ENCODE measurements around the gene ZC3H8. TPM values are rescaled to one million over a fixed set of nuclear protein-coding genes. Genes with fewer than 3 reads are reported as not detected.

Gene ZC3H8
- total and polyA plus RNA-seq, 2 donors (not counting 3 experiments of a cell fraction or from before 2014, with no cell fraction given) = 0.95 to 7.1 TPM

- BruUV-seq (replicated peaks) = no TSS peak
- ChIA-PET POLR2A (no interaction called here), CTCF (interaction anchor here (1.0 kb wide), 1 partner anchor 177 kb away, joined by 3 read pairs; the partner anchor contains the start of gene RGPD8)
- Histone ChIP-seq H3K4me2 (ENCODE audit: insufficient read depth, low read length) (no peak overlapping the region), H3K9me1 (replicated peaks; ENCODE audit: control insufficient read depth, extremely low read depth, insufficient read depth, low read length) (no peaks in the 10 kb centered on the region), H3K36me3 (ENCODE audit: control insufficient read depth in 2 of 2, extremely low read depth in 1 of 2, insufficient read depth in 2 of 2, low read length in 2 of 2) (no peaks in the 10 kb centered on the region), H3K4me3 (replicated peaks in 1 of 3; ENCODE audit: insufficient read depth in 1 of 3, low read depth in 1 of 3, low read length in 3 of 3) (no peak overlapping the region), H2AFZ (ENCODE audit: low read depth, low read length) (no peak overlapping the region), H3K79me2 (ENCODE audit: control insufficient read depth, insufficient read depth, low read length) (peaks cover 6% of the 10 kb centered on the region), H3K4me1 (ENCODE audit: control insufficient read depth, extremely low read depth, insufficient read depth, low read length) (peaks cover 13% of the 10 kb centered on the region), H3K9me3 (replicated peaks; ENCODE audit: control insufficient read depth, insufficient read depth, low read length) (no peaks in the 10 kb centered on the region), H3K9ac (replicated peaks; ENCODE audit: extremely low read depth, insufficient read depth, low read length) (no peak overlapping the region), H4K20me1 (replicated peaks; ENCODE audit: control insufficient read depth, extremely low read depth, insufficient read depth, low read length) (no peaks in the 10 kb centered on the region), H3K27me3 (ENCODE audit: control insufficient read depth in 2 of 2, insufficient read depth in 2 of 2, low read length in 2 of 2) (no peaks in the 10 kb centered on the region), H3K27ac (ENCODE audit: insufficient read depth, low read depth, low read length) (no peak overlapping the region)
- DNase-seq (ENCODE audit: low read depth, low spot score) (no peak), FAIRE-seq (no peak)
- dilution Hi-C loops (cut with MboI; ENCODE audit: extremely low pct_ligation_motif_present, low sequenced_read_pairs) = no loop called here
- no peak for TF ChIP-seq POLR2A (IDR thresholded peaks at IDR 0.05; ENCODE audit: low read depth, low read length)
- TF ChIP-seq MAX (IDR thresholded peaks at IDR 0.05; ENCODE audit: insufficient read depth, insufficient read length) = no peak
- TF ChIP-seq, protein P1, sequence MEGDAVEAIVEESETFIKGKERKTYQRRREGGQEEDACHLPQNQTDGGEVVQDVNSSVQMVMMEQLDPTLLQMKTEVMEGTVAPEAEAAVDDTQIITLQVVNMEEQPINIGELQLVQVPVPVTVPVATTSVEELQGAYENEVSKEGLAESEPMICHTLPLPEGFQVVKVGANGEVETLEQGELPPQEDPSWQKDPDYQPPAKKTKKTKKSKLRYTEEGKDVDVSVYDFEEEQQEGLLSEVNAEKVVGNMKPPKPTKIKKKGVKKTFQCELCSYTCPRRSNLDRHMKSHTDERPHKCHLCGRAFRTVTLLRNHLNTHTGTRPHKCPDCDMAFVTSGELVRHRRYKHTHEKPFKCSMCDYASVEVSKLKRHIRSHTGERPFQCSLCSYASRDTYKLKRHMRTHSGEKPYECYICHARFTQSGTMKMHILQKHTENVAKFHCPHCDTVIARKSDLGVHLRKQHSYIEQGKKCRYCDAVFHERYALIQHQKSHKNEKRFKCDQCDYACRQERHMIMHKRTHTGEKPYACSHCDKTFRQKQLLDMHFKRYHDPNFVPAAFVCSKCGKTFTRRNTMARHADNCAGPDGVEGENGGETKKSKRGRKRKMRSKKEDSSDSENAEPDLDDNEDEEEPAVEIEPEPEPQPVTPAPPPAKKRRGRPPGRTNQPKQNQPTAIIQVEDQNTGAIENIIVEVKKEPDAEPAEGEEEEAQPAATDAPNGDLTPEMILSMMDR (IDR thresholded peaks at IDR 0.05; ENCODE audit: extremely low read depth in 1 of 2, insufficient read depth in 1 of 2, low read depth in 1 of 2, low read length in 2 of 2) = no peak
- intact Hi-C loops (cut with micrococcal nuclease) = loop anchor here (5.0 kb wide), 5 partner anchors 119 to 369 kb away; partner anchors contain the start of genes FBLN7, RGPD8 and TMEM87B
Measured at GRCh38 chr2:112256654-112257053, 1.8 kb upstream of the ZC3H8 start.

GRCh38 chr2:112255875-112256274, 1.0 kb upstream of the ZC3H8 start:
- BruUV-seq (replicated peaks) = no TSS peak
- DNase-seq (ENCODE audit: low read depth, low spot score) = peak; percentile 18
- Histone ChIP-seq H3K79me2 (ENCODE audit: control insufficient read depth, insufficient read depth, low read length) (peaks cover 8% of the 10 kb centered on the region), H3K4me3 (replicated peaks in 1 of 3; ENCODE audit: insufficient read depth in 1 of 3, low read depth in 1 of 3, low read length in 3 of 3) (no peak overlapping the region), H3K4me1 (ENCODE audit: control insufficient read depth, extremely low read depth, insufficient read depth, low read length) (peaks cover 13% of the 10 kb centered on the region), H4K20me1 (replicated peaks; ENCODE audit: control insufficient read depth, extremely low read depth, insufficient read depth, low read length) (no peaks in the 10 kb centered on the region), H2AFZ (ENCODE audit: low read depth, low read length) (peak overlapping the region; percentile 55), H3K27ac (ENCODE audit: insufficient read depth, low read depth, low read length) (no peak overlapping the region), H3K9me1 (replicated peaks; ENCODE audit: control insufficient read depth, extremely low read depth, insufficient read depth, low read length) (no peaks in the 10 kb centered on the region), H3K9me3 (replicated peaks; ENCODE audit: control insufficient read depth, insufficient read depth, low read length) (no peaks in the 10 kb centered on the region), H3K36me3 (ENCODE audit: control insufficient read depth in 2 of 2, extremely low read depth in 1 of 2, insufficient read depth in 2 of 2, low read length in 2 of 2) (no peaks in the 10 kb centered on the region), H3K9ac (replicated peaks; ENCODE audit: extremely low read depth, insufficient read depth, low read length) (no peak overlapping the region), H3K4me2 (ENCODE audit: insufficient read depth, low read length) (peak overlapping the region; percentile 19), H3K27me3 (ENCODE audit: control insufficient read depth in 2 of 2, insufficient read depth in 2 of 2, low read length in 2 of 2) (no peaks in the 10 kb centered on the region)
- ChIA-PET CTCF (interaction anchor here (1.0 to 1.2 kb wide), 2 partner anchors 135 to 177 kb away, joined by 3 read pairs; partner anchors contain the start of gene RGPD8), POLR2A (no interaction called here)
- dilution Hi-C loops (cut with MboI; ENCODE audit: extremely low pct_ligation_motif_present, low sequenced_read_pairs) (no loop called here), intact Hi-C loops (cut with micrococcal nuclease) (loop anchor here (5.0 kb wide), 5 partner anchors 119 to 369 kb away; partner anchors contain the start of genes FBLN7, RGPD8 and TMEM87B)
- peak; percentile 48 for FAIRE-seq
- no peak for TF ChIP-seq MYC (IDR thresholded peaks at IDR 0.05; ENCODE audit: low read depth, low read length)
- no peak for TF ChIP-seq POLR2A (IDR thresholded peaks at IDR 0.05; ENCODE audit: low read depth, low read length)
- TF ChIP-seq POLR2AphosphoS5 (IDR thresholded peaks at IDR 0.05; ENCODE audit: insufficient read depth, low read depth, low read length) = no peak
- TF ChIP-seq, protein P1 (IDR thresholded peaks at IDR 0.05; ENCODE audit: extremely low read depth in 1 of 2, insufficient read depth in 1 of 2, low read depth in 1 of 2, low read length in 2 of 2) = no peak
- no peak for TF ChIP-seq JUN (IDR thresholded peaks at IDR 0.05; ENCODE audit: borderline replicate concordance, insufficient read depth, insufficient read length, low read depth)
- no peak for TF ChIP-seq EZH2 (IDR thresholded peaks at IDR 0.05; ENCODE audit: borderline replicate concordance, low read depth, low read length, severe bottlenecking)
- TF ChIP-seq GATA2 (IDR thresholded peaks at IDR 0.05; ENCODE audit: insufficient read depth, insufficient read length, low read depth, low read length) = no peak
- no peak for TF ChIP-seq FOS (IDR thresholded peaks at IDR 0.05; ENCODE audit: borderline replicate concordance, insufficient read depth, low read length)
- TF ChIP-seq MAX (IDR thresholded peaks at IDR 0.05; ENCODE audit: insufficient read depth, insufficient read length) = no peak
